Esophagus squamous epithelium (tissue), 5 donors: ENCODE measurements around the gene MAP1S. TPM values are rescaled to one million over a fixed set of nuclear protein-coding genes. Genes with fewer than 3 reads are reported as not detected.
"Not testable (repeated sequence)": the region's sequence is repeated elsewhere in the genome, so short reads cannot be mapped to it uniquely, and the experiment has no call there.

ENCODE experiments used
- DNase-seq: peaks from one replicate; lab custom pipeline; 2025; lab: John Stamatoyannopoulos, UW
- H3K27ac ChIP-seq, 4 donors: fragments of 200-600 bp; sonication (generic); one replicate each; pipeline ENCODE4 v1.5.1; 2016 to 2019; ENCODE audit warnings: mild to moderate bottlenecking in 1 of 4
- H3K27me3 ChIP-seq, 4 donors: fragments of 200-600 bp; sonication (generic); 1 replicate in 3 of 4; 2 replicates in 1 of 4; pipeline versions ENCODE4 v1.5.1 to v1.6.0; 2017 to 2021; ENCODE audit warnings: antibody characterized with exemption in 1 of 4
- H3K36me3 ChIP-seq, 3 donors: fragments of 200-600 bp; sonication (generic); one replicate each; pipeline ENCODE4 v1.5.1; 2016 to 2019
- H3K4me1 ChIP-seq, 3 donors: fragments of 200-600 bp; sonication (generic); one replicate each; pipeline ENCODE4 v1.5.1; 2017 to 2019
- H3K4me3 ChIP-seq, 4 donors: fragments of 200-600 bp; sonication (generic); 1 replicate in 3 of 4; 2 replicates in 1 of 4; pipeline ENCODE4 v1.5.1; 2016 to 2019; ENCODE audit warnings: mild to moderate bottlenecking in 2 of 4, moderate library complexity in 1 of 4
- H3K9me3 ChIP-seq, 3 donors: fragments of 200-600 bp; sonication (generic); one replicate each; pipeline ENCODE4 v1.5.1; 2016 to 2019
- CTCF ChIP-seq, 6 experiments: fragments of 450-650 bp in 4 of 6; fragments of 200-600 bp in 2 of 6; sonication (generic) in 2 of 6; IDR thresholded peaks; one replicate each; pipeline ENCODE4 v1.5.1; 2016 to 2019; ENCODE audit warnings: antibody characterized with exemption in 6 of 6, mild to moderate bottlenecking in 4 of 6, moderate library complexity in 4 of 6
- POLR2A ChIP-seq, 4 donors: fragments of 450-650 bp; IDR thresholded peaks; one replicate each; pipeline ENCODE4 v1.6.1; 2017; ENCODE audit warnings: antibody characterized with exemption in 4 of 4, mild to moderate bottlenecking in 4 of 4, moderate library complexity in 3 of 4
- WGBS, 2 donors: methylation state at CpG; one replicate each; pipeline ENCODE4 v1.1.5; 2018; 5-methylcytosine and 5-hydroxymethylcytosine counted together
- intact Hi-C: fragments of 100-400 bp; cut with DNase I; formaldehyde crosslinking; loops from one replicate; pipeline ENCODE4 v1.15.0; 2022
- total RNA-seq, 4 donors: library from RNA; depleted of rRNA; stranded (reverse); fragments of >200 nt; gene quantifications; one replicate each; pipeline ENCODE4 v1.1.0, GENCODE V29; 2016
- donor health status: DM: yes; HTN: yes; CAD: no.

The MAP1S gene
- total RNA-seq, 4 donors from 2014 or later = 4.8 to 16.3 (median 11.4) TPM

GRCh38 chr19:17775245-17775927 lies 56.1 kb downstream of the MAP1S start:
- H3K36me3 ChIP-seq = no peaks in the 10 kb centered on the region
- H3K4me3 ChIP-seq = no peak overlapping the region
- peak in 5 of 6 experiments; percentile 22 to 53 (median 28) for TF ChIP-seq CTCF (IDR thresholded peaks at IDR 0.05)
- TF ChIP-seq POLR2A (IDR thresholded peaks at IDR 0.05) = no peak
- intact Hi-C loops = no loop called here
- peaks cover 0 to 19% (median 3%) of the 10 kb centered on the region in 3 donors for H3K4me1 ChIP-seq
- H3K27me3 ChIP-seq = peaks cover 0 to 53% (median 0%) of the 10 kb centered on the region in 4 donors
- 68 to 69% methylated on average over 8 to 11 of the region's 16 CpGs for WGBS, 2 donors
- H3K9me3 ChIP-seq = no peaks in the 10 kb centered on the region
- DNase-seq = no peak
- H3K27ac ChIP-seq = no peak overlapping the region

GRCh38 chr19:17775991-17776803 lies 56.9 kb downstream of the MAP1S start:
- intact Hi-C loops = no loop called here
- H3K27ac ChIP-seq = no peak overlapping the region
- peaks cover 0 to 57% (median 0%) of the 10 kb centered on the region in 4 donors for H3K27me3 ChIP-seq
- TF ChIP-seq CTCF (IDR thresholded peaks at IDR 0.05) = no peak
- TF ChIP-seq POLR2A (IDR thresholded peaks at IDR 0.05) = no peak
- WGBS, 2 donors = 41 to 67% methylated on average over 11 to 14 of the region's 27 CpGs
- H3K4me1 ChIP-seq = peaks cover 0 to 19% (median 3%) of the 10 kb centered on the region in 3 donors
- no peaks in the 10 kb centered on the region for H3K9me3 ChIP-seq
- no peak for DNase-seq
- no peak overlapping the region for H3K4me3 ChIP-seq
- no peaks in the 10 kb centered on the region for H3K36me3 ChIP-seq

GRCh38 chr19:17777840-17778239 lies 58.6 kb downstream of the MAP1S start:
- intact Hi-C loops, H3K4me3 ChIP-seq, DNase-seq, H3K9me3 ChIP-seq, H3K36me3 ChIP-seq, H3K27ac ChIP-seq: not testable (repeated sequence)
- H3K27me3 ChIP-seq = peaks cover 0 to 74% (median 0%) of the 10 kb centered on the region in 4 donors
- H3K4me1 ChIP-seq = peaks cover 0 to 19% (median 3%) of the 10 kb centered on the region in 3 donors
- 72 to 77% methylated on average over 9 of the region's 10 CpGs for WGBS, 2 donors

- intact Hi-C loops = no loop called here
- H3K27ac ChIP-seq = no peak overlapping the region
- 7 to 9% methylated on average over 6 to 12 of the region's 37 CpGs for WGBS, 2 donors
- H3K9me3 ChIP-seq = no peaks in the 10 kb centered on the region
- H3K36me3 ChIP-seq = no peaks in the 10 kb centered on the region
- no peak for DNase-seq
- H3K4me1 ChIP-seq = peaks cover 0 to 19% (median 3%) of the 10 kb centered on the region in 3 donors
- TF ChIP-seq CTCF (IDR thresholded peaks at IDR 0.05) (no peak), POLR2A (IDR thresholded peaks at IDR 0.05) (no peak)
- peaks cover 0 to 77% (median 0%) of the 10 kb centered on the region in 4 donors for H3K27me3 ChIP-seq
- H3K4me3 ChIP-seq = peak overlapping the region in 3 of 4 donors; percentile 1 to 37 (median 10)
Observed at GRCh38 chr19:17778251-17778967, 59.1 kb downstream of the MAP1S start.
